SK-N-SH (cell line): Measurements from ENCODE around the gene CCDC192. TPM values are rescaled to one million over a fixed set of nuclear protein-coding genes. Genes with fewer than 3 reads are reported as not detected.

Experiments
- CTCF ChIA-PET: fragments of 300-600, 350-600 bp; formaldehyde crosslinking; extraction: SDS; loops from one replicate; lab custom pipeline; 2021; lab: Yijun Ruan, JAX
- POLR2A ChIA-PET: fragments of 350-600 bp; sonication (Branson Sonifier 250); formaldehyde crosslinking; extraction: SDS; loops from one replicate; lab custom pipeline; 2020; ENCODE audit warnings: antibody characterized with exemption, inconsistent platforms; lab: Yijun Ruan, JAX
- DNase-seq: peaks from one replicate; pipeline ENCODE4 v3.0.0; 2012
- H2AFZ ChIP-seq: fragments of 200-600 bp; sonication (generic); 2 replicates; pipeline ENCODE4 v1.8.1; 2016; ENCODE audit warnings: antibody characterized with exemption, mild to moderate bottlenecking, low read depth
- H3F3A ChIP-seq: fragments of 200-600 bp; sonication (generic); replicated peaks from 2 replicates; pipeline ENCODE3; 2016; ENCODE audit warnings: antibody characterized with exemption, mild to moderate bottlenecking; ENCODE audit not compliant: insufficient read depth
- H3K27ac ChIP-seq, 2 experiments: fragments of 200-500 bp in 1 of 2; fragments of 200-600 bp in 1 of 2; sonication (Bioruptor generic) in 1 of 2; sonication (generic), shearing (Covaris generic) in 1 of 2; 2 replicates each; pipeline versions ENCODE4 v1.5.1 to v1.6.1; 2014 to 2016; ENCODE audit warnings: low read depth in 2 of 2, inconsistent platforms in 1 of 2, low read length in 1 of 2, mild to moderate bottlenecking in 1 of 2, mixed read lengths in 1 of 2
- H3K27me3 ChIP-seq: fragments of 200-600 bp; sonication (generic), shearing (Covaris generic); 2 replicates; pipeline ENCODE4 v1.6.1; 2016; ENCODE audit warnings: mixed run types; ENCODE audit not compliant: insufficient read depth
- H3K36me3 ChIP-seq, 2 experiments: fragments of 200-500 bp in 1 of 2; fragments of 200-600 bp in 1 of 2; sonication (Bioruptor generic) in 1 of 2; sonication (generic) in 1 of 2; replicated peaks in 1 of 2; 2 replicates each; pipeline versions ENCODE3 to v1.5.1; 2014 to 2016; ENCODE audit warnings: low read length in 1 of 2, mild to moderate bottlenecking in 1 of 2; ENCODE audit not compliant: insufficient read depth in 2 of 2, control insufficient read depth in 1 of 2
- H3K4me1 ChIP-seq, 2 experiments: fragments of 200-500 bp in 1 of 2; fragments of 200-600 bp in 1 of 2; sonication (Bioruptor generic) in 1 of 2; sonication (generic), shearing (Covaris generic) in 1 of 2; 2 replicates each; pipeline versions ENCODE4 v1.5.1 to v1.6.1; 2014 to 2016; ENCODE audit warnings: low read depth in 1 of 2, low read length in 1 of 2, mixed run types in 1 of 2; ENCODE audit not compliant: insufficient read depth in 2 of 2, control insufficient read depth in 1 of 2
- H3K4me2 ChIP-seq: fragments of 200-600 bp; sonication (generic), shearing (Covaris generic); 2 replicates; pipeline ENCODE4 v1.6.1; 2017; ENCODE audit warnings: mixed run types
- H3K4me3 ChIP-seq, 2 experiments: fragments of 200-500 bp in 1 of 2; fragments of 200-600 bp in 1 of 2; sonication (Bioruptor generic) in 1 of 2; sonication (generic), shearing (Covaris generic) in 1 of 2; 2 replicates each; pipeline versions ENCODE4 v1.5.1 to v1.8.1; 2014 to 2016; ENCODE audit warnings: low read depth in 2 of 2, inconsistent platforms in 1 of 2, low read length in 1 of 2, mild to moderate bottlenecking in 1 of 2, mixed read lengths in 1 of 2, moderate library complexity in 1 of 2
- H3K79me2 ChIP-seq: fragments of 200-600 bp; sonication (generic); 2 replicates; pipeline ENCODE4 v1.8.1; 2017; ENCODE audit warnings: mild to moderate bottlenecking; ENCODE audit not compliant: insufficient read depth
- H3K9ac ChIP-seq: fragments of 200-600 bp; sonication (generic); 2 replicates; pipeline ENCODE4 v1.6.1; 2017; ENCODE audit warnings: mixed run types
- H3K9me2 ChIP-seq: fragments of 200-600 bp; sonication (generic); 2 replicates; pipeline ENCODE4 v1.6.1; 2017; ENCODE audit warnings: mixed run types
- H3K9me3 ChIP-seq: fragments of 200-600 bp; sonication (generic); 2 replicates; pipeline ENCODE4 v1.6.1; 2017; ENCODE audit warnings: mixed run types, mild to moderate bottlenecking, moderate library complexity
- H4K20me1 ChIP-seq: fragments of 200-600 bp; sonication (generic); 2 replicates; pipeline ENCODE4 v1.6.1; 2017; ENCODE audit warnings: mild to moderate bottlenecking, mixed run types; ENCODE audit not compliant: insufficient read depth
- ELF1 ChIP-seq: IDR thresholded peaks from 2 replicates; pipeline ENCODE4 v1.4.0; 2012
- EZH2phosphoT487 ChIP-seq: fragments of 200-600 bp; sonication (generic); IDR thresholded peaks from 2 replicates; pipeline ENCODE4 v1.6.1; 2017; ENCODE audit warnings: low read depth, mixed run types, mild to moderate bottlenecking, antibody characterized with exemption, moderate library complexity, borderline replicate concordance
- FOXM1 ChIP-seq: IDR thresholded peaks from 2 replicates; pipeline ENCODE4 v1.4.0; 2012; ENCODE audit warnings: low read depth, mild to moderate bottlenecking
- GABPA ChIP-seq: IDR thresholded peaks from 2 replicates; pipeline ENCODE4 v1.4.0; 2012; ENCODE audit warnings: low read depth, mild to moderate bottlenecking
- PBX3 ChIP-seq: IDR thresholded peaks from 2 replicates; pipeline ENCODE4; 2012
- RAD21 ChIP-seq: IDR thresholded peaks from 2 replicates; pipeline ENCODE4 v1.6.1; 2012; ENCODE audit warnings: mild to moderate bottlenecking, low read length
- RXRA ChIP-seq: IDR thresholded peaks from 2 replicates; pipeline ENCODE4 v1.4.0; 2012; ENCODE audit warnings: low read depth, mild to moderate bottlenecking, borderline replicate concordance
- SIN3A ChIP-seq: IDR thresholded peaks from 2 replicates; pipeline ENCODE4 v1.6.1; 2012; ENCODE audit warnings: low read depth, mild to moderate bottlenecking, low read length, moderate library complexity, borderline replicate concordance
- WGBS: methylation state at CpG from one replicate; pipeline ENCODE4 v1.1.6; 2017; ENCODE audit warnings: low lambda C conversion rate; 5-methylcytosine and 5-hydroxymethylcytosine counted together
- polyA plus RNA-seq, 3 experiments: library from polyadenylated mRNA; depleted of rRNA; stranded (reverse); fragments of >200 nt; gene quantifications; 2 replicates each; pipeline ENCODE4 v1.2.3, GENCODE V29; 2012
- TF ChIP-seq, protein P1 (sequence below): fragments of 200-600 bp; sonication (generic); IDR thresholded peaks from 2 replicates; pipeline ENCODE4 v1.6.1; 2017; ENCODE audit warnings: antibody characterized with exemption, mild to moderate bottlenecking, moderate library complexity
- TF ChIP-seq, protein P2 (sequence below): IDR thresholded peaks from 2 replicates; pipeline ENCODE4 v1.6.1; 2012; ENCODE audit warnings: mild to moderate bottlenecking, low read depth, low read length, moderate library complexity
- TF ChIP-seq, protein P3 (sequence below): IDR thresholded peaks from 2 replicates; pipeline ENCODE4 v1.4.0; 2012; ENCODE audit warnings: low read depth

The CCDC192 gene
- polyA plus RNA-seq, 1 of the 3 experiments (the other 2 are of a cell fraction), result not detected

DNA sequence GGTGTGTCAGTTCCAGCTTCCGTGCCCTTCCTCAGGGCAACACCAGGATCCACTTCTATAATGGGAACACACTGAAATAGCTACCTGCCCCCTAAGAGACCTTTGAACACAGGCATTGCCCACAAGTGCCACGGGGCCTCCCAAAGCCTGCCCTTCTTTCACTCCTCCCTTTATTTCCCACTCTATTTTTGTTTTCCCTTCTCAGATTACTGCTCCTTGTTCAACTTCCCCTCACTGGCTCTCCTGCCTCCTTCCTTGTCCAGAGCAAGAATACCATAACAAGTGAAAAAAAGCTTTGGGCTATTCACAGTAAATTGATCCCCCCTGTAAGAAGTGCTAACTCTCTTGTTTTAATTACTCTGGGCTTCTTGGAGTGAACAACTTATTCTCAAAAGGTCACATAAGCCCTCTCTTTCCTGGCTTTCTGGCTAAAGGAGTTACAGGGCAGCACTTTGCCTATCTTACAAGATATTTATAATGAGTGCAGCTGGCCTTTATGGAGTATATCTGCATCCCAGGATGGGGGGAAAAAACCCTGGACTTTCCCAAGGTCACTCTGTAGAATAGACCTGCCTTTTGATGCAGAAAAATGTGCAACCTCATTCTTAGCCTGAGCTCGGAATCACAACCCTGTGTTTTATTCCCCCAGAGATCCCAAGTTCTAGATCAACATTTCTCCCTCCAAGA, 43.0 kb upstream of the CCDC192 start:
- Histone ChIP-seq H3K9me3 (no peaks in the 10 kb centered on the region), H3K36me3 (no peaks in the 10 kb centered on the region), H3K27me3 (peaks cover 25% of the 10 kb centered on the region), H3K9ac (no peak overlapping the region), H3K4me1 (no peaks in the 10 kb centered on the region), H3K4me2 (no peak overlapping the region), H4K20me1 (no peaks in the 10 kb centered on the region), H3K79me2 (no peaks in the 10 kb centered on the region), H3F3A (no peaks in the 10 kb centered on the region), H3K9me2 (no peaks in the 10 kb centered on the region), H3K27ac (no peak overlapping the region), H2AFZ (no peak overlapping the region), H3K4me3 (no peak overlapping the region)
- ChIA-PET CTCF (no interaction called here), POLR2A (no interaction called here)
- DNase-seq, result no peak
- TF ChIP-seq SIN3A (no peak), GABPA (no peak), FOXM1 (no peak), RXRA (no peak), RAD21 (no peak), EZH2phosphoT487 (no peak), ELF1 (no peak)
- TF ChIP-seq, protein P1, sequence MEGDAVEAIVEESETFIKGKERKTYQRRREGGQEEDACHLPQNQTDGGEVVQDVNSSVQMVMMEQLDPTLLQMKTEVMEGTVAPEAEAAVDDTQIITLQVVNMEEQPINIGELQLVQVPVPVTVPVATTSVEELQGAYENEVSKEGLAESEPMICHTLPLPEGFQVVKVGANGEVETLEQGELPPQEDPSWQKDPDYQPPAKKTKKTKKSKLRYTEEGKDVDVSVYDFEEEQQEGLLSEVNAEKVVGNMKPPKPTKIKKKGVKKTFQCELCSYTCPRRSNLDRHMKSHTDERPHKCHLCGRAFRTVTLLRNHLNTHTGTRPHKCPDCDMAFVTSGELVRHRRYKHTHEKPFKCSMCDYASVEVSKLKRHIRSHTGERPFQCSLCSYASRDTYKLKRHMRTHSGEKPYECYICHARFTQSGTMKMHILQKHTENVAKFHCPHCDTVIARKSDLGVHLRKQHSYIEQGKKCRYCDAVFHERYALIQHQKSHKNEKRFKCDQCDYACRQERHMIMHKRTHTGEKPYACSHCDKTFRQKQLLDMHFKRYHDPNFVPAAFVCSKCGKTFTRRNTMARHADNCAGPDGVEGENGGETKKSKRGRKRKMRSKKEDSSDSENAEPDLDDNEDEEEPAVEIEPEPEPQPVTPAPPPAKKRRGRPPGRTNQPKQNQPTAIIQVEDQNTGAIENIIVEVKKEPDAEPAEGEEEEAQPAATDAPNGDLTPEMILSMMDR, result no peak
- TF ChIP-seq, protein P2, sequence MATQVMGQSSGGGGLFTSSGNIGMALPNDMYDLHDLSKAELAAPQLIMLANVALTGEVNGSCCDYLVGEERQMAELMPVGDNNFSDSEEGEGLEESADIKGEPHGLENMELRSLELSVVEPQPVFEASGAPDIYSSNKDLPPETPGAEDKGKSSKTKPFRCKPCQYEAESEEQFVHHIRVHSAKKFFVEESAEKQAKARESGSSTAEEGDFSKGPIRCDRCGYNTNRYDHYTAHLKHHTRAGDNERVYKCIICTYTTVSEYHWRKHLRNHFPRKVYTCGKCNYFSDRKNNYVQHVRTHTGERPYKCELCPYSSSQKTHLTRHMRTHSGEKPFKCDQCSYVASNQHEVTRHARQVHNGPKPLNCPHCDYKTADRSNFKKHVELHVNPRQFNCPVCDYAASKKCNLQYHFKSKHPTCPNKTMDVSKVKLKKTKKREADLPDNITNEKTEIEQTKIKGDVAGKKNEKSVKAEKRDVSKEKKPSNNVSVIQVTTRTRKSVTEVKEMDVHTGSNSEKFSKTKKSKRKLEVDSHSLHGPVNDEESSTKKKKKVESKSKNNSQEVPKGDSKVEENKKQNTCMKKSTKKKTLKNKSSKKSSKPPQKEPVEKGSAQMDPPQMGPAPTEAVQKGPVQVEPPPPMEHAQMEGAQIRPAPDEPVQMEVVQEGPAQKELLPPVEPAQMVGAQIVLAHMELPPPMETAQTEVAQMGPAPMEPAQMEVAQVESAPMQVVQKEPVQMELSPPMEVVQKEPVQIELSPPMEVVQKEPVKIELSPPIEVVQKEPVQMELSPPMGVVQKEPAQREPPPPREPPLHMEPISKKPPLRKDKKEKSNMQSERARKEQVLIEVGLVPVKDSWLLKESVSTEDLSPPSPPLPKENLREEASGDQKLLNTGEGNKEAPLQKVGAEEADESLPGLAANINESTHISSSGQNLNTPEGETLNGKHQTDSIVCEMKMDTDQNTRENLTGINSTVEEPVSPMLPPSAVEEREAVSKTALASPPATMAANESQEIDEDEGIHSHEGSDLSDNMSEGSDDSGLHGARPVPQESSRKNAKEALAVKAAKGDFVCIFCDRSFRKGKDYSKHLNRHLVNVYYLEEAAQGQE, result no peak
- 22% methylated on average over 3 of the region's 3 CpGs for WGBS

- Histone ChIP-seq H4K20me1 (no peaks in the 10 kb centered on the region), H3F3A (no peaks in the 10 kb centered on the region), H2AFZ (no peak overlapping the region), H3K27ac (no peak overlapping the region), H3K9me2 (no peaks in the 10 kb centered on the region), H3K27me3 (peaks cover 4% of the 10 kb centered on the region; the same call in 1 of the 2 replicates), H3K36me3 (no peaks in the 10 kb centered on the region), H3K9me3 (no peaks in the 10 kb centered on the region), H3K79me2 (no peaks in the 10 kb centered on the region), H3K4me3 (no peak overlapping the region), H3K4me1 (no peaks in the 10 kb centered on the region), H3K9ac (no peak overlapping the region), H3K4me2 (no peak overlapping the region)
- POLR2A ChIA-PET, result no interaction called here
- no peak for DNase-seq
- TF ChIP-seq PBX3 (no peak), SIN3A (no peak)
- TF ChIP-seq, protein P3, sequence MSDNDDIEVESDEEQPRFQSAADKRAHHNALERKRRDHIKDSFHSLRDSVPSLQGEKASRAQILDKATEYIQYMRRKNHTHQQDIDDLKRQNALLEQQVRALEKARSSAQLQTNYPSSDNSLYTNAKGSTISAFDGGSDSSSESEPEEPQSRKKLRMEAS, result no peak
- CTCF ChIA-PET, result no interaction called here
- WGBS, result 48% methylated on average over 5 of the region's 5 CpGs
Measured at GRCh38 chr5:127664093-127664492, 39.1 kb upstream of the CCDC192 start.
